SK-N-SH (cell line): Measurements from ENCODE around the gene AFAP1L2.

Experiments
- CTCF ChIP-seq: fragments of 200-600 bp; sonication (generic); IDR thresholded peaks from 2 replicates; pipeline ENCODE4 v1.6.1; 2017; ENCODE audit warnings: antibody characterized with exemption, mild to moderate bottlenecking, moderate library complexity
- USF2 ChIP-seq: fragments of 150-350 bp; IDR thresholded peaks from 2 replicates; pipeline ENCODE4 v1.6.1; 2017; ENCODE audit warnings: antibody characterized with exemption, low read length, low read depth, borderline replicate concordance

- TF ChIP-seq CTCF, result no peak
- TF ChIP-seq USF2, result no peak
Observed at GRCh38 chr10:114404171-114405010, at the start of gene AFAP1L2.
